Coronary artery (tissue), 2 donors: ENCODE measurements around the gene ARID2.

ENCODE experiments used
- DNase-seq: peaks from one replicate; pipeline ENCODE4 v3.0.0-alpha.2; 2017; ENCODE audit warnings: low spot score
- H3K27ac ChIP-seq, 2 donors: fragments of 200-600 bp; sonication (generic); one replicate each; pipeline ENCODE4 v1.5.1; 2016 to 2019
- H3K4me3 ChIP-seq: fragments of 200-600 bp; sonication (generic); 2 replicates; pipeline ENCODE4 v1.5.1; 2016; ENCODE audit warnings: mild to moderate bottlenecking, moderate library complexity
- CTCF ChIP-seq: fragments of 200-600 bp; sonication (generic); IDR thresholded peaks from one replicate; pipeline ENCODE4 v1.5.1; 2019; ENCODE audit warnings: antibody characterized with exemption

ARID2 gene

GRCh38 chr12:45833401-45833800 lies 103.9 kb downstream of the ARID2 start:
- no peak overlapping the region for H3K27ac ChIP-seq
- no peak for DNase-seq
- no peak overlapping the region for H3K4me3 ChIP-seq
- TF ChIP-seq CTCF: no peak

GRCh38 chr12:45834809-45835208 lies 105.3 kb downstream of the ARID2 start:
- no peak for TF ChIP-seq CTCF
- Histone ChIP-seq H3K27ac (no peak overlapping the region), H3K4me3 (no peak overlapping the region)
- DNase-seq: no peak

- Histone ChIP-seq H3K4me3 (no peak overlapping the region), H3K27ac (no peak overlapping the region)
- TF ChIP-seq CTCF: no peak
- no peak for DNase-seq
These were observed 110.4 kb downstream of the ARID2 start for GRCh38 chr12:45839917-45840316.

- no peak for TF ChIP-seq CTCF
- no peak overlapping the region for H3K27ac ChIP-seq
- no peak for DNase-seq
- no peak overlapping the region for H3K4me3 ChIP-seq
These were observed 119.8 kb downstream of the ARID2 start for GRCh38 chr12:45849289-45849688.

GRCh38 chr12:45850302-45850701 lies 120.8 kb downstream of the ARID2 start:
- no peak for DNase-seq
- no peak for TF ChIP-seq CTCF
- H3K27ac ChIP-seq: no peak overlapping the region

GRCh38 chr12:45852508-45852907 lies 123.0 kb downstream of the ARID2 start:
- no peak for TF ChIP-seq CTCF
- H3K27ac ChIP-seq: no peak overlapping the region
- no peak for DNase-seq
- H3K4me3 ChIP-seq: no peak overlapping the region

More at GRCh38 chr12:45850302-45850701, 120.8 kb downstream of the ARID2 start:
- no peak overlapping the region for H3K4me3 ChIP-seq

- H3K4me3 ChIP-seq: no peak overlapping the region
- TF ChIP-seq CTCF: no peak
- DNase-seq: no peak
- no peak overlapping the region for H3K27ac ChIP-seq
These were observed 124.0 kb downstream of the ARID2 start for GRCh38 chr12:45853550-45853949.
